H1 (cell line): ENCODE data around the gene ADGRB3.

Experiments used
- BCL11A ChIP-seq, 2 experiments: IDR thresholded peaks; one replicate each; pipeline ENCODE4 v1.6.1; 2011; ENCODE audit warnings: low read depth in 2 of 2, low read length in 2 of 2, mild to moderate bottlenecking in 2 of 2
- CHD2 ChIP-seq: IDR thresholded peaks from 2 replicates; pipeline ENCODE4 v1.6.1; 2012; ENCODE audit warnings: low read length, improper control_type of control experiment
- GTF2F1 ChIP-seq: IDR thresholded peaks from 2 replicates; pipeline ENCODE4 v1.6.1; 2012; ENCODE audit warnings: low read depth, low read length, improper control_type of control experiment, borderline replicate concordance
- JUN ChIP-seq: IDR thresholded peaks from 2 replicates; pipeline ENCODE4 v1.6.1; 2011; ENCODE audit warnings: low read depth, mild to moderate bottlenecking, improper control_type of control experiment, low read length
- POLR2A ChIP-seq, 2 experiments: IDR thresholded peaks; 1 replicate in 1 of 2; 2 replicates in 1 of 2; pipeline ENCODE4 v1.6.1; 2011; ENCODE audit warnings: low read depth in 2 of 2, low read length in 2 of 2, mild to moderate bottlenecking in 2 of 2; ENCODE audit errors: control extremely low read depth in 1 of 2
- POLR2AphosphoS5 ChIP-seq: IDR thresholded peaks from 2 replicates; pipeline ENCODE4 v1.6.1; 2011; ENCODE audit warnings: low read depth, low read length
- RAD21 ChIP-seq, 2 experiments: IDR thresholded peaks in 1 of 2; conservative IDR thresholded peaks in 1 of 2; 2 replicates each; pipeline ENCODE4 v1.6.1; 2011; ENCODE audit warnings: low read depth in 2 of 2, low read length in 2 of 2, improper control_type of control experiment in 1 of 2, inconsistent platforms in 1 of 2, mild to moderate bottlenecking in 1 of 2, moderate library complexity in 1 of 2
- RFX5 ChIP-seq: IDR thresholded peaks from 2 replicates; pipeline ENCODE4 v1.6.1; 2011; ENCODE audit warnings: low read depth, low read length, improper control_type of control experiment, borderline replicate concordance
- TBP ChIP-seq: IDR thresholded peaks from 2 replicates; pipeline ENCODE4 v1.6.1; 2011; ENCODE audit warnings: low read depth, low read length, improper control_type of control experiment
- TEAD4 ChIP-seq: IDR thresholded peaks from 2 replicates; pipeline ENCODE4 v1.6.1; 2012; ENCODE audit warnings: low read depth, low read length, inconsistent platforms, mixed read lengths
- ZNF274 ChIP-seq: IDR thresholded peaks from 2 replicates; pipeline ENCODE4 v1.7.0; 2012; ENCODE audit warnings: low read length, borderline replicate concordance; ENCODE audit errors: extremely low read depth
- TF ChIP-seq, protein P1 (sequence below), 3 experiments: IDR thresholded peaks; 1 replicate in 2 of 3; 2 replicates in 1 of 3; pipeline versions ENCODE4 v1.5.1 to v1.6.1; 2011; ENCODE audit warnings: low read length in 3 of 3, mild to moderate bottlenecking in 3 of 3, inconsistent platforms in 2 of 3, low read depth in 1 of 3, moderate library complexity in 1 of 3; ENCODE audit not compliant: insufficient read depth in 1 of 3; ENCODE audit errors: control extremely low read depth in 1 of 3
- TF ChIP-seq, protein P2 (sequence below): IDR thresholded peaks from 2 replicates; pipeline ENCODE4 v1.6.1; 2012; ENCODE audit warnings: inconsistent platforms
- TF ChIP-seq, protein P3 (sequence below): IDR thresholded peaks from 2 replicates; pipeline ENCODE4 v1.6.1; 2012; ENCODE audit warnings: inconsistent platforms

DNA sequence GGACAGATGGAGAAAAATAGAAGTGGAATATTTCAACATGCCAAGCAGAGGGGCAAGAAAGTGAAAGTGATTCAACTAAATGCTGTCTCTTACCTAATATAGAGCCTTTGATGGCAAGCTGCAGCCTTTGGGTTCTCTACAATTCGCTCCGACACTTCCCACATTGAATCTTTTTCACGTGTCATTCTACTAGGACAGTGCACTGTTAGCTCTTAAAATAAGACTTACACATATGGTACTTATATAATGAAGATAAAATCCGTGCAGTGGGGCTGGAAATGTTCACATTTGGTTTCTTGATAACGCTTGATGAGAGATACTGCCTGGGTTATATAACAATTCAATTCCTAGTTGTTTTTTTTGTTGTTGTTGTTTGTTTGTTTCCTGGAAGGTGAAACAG is 659.3 kb downstream of the ADGRB3 start:
- TF ChIP-seq TBP (no peak), ZNF274 (no peak), GTF2F1 (no peak), POLR2A (IDR thresholded peaks at IDR 0.05; ENCODE audit: control extremely low read depth in 1 of 2, low read depth in 2 of 2, low read length in 2 of 2) (no peak), CHD2 (no peak), RFX5 (no peak), JUN (no peak), POLR2AphosphoS5 (no peak), RAD21 (IDR thresholded peaks at IDR 0.05 in 1 of 2, conservative IDR thresholded peaks at IDR 0.05 in 1 of 2; ENCODE audit: low read depth in 2 of 2, low read length in 2 of 2) (no peak), BCL11A (IDR thresholded peaks at IDR 0.05; ENCODE audit: low read depth in 2 of 2, low read length in 2 of 2) (no peak), TEAD4 (no peak)
- TF ChIP-seq, protein P1, sequence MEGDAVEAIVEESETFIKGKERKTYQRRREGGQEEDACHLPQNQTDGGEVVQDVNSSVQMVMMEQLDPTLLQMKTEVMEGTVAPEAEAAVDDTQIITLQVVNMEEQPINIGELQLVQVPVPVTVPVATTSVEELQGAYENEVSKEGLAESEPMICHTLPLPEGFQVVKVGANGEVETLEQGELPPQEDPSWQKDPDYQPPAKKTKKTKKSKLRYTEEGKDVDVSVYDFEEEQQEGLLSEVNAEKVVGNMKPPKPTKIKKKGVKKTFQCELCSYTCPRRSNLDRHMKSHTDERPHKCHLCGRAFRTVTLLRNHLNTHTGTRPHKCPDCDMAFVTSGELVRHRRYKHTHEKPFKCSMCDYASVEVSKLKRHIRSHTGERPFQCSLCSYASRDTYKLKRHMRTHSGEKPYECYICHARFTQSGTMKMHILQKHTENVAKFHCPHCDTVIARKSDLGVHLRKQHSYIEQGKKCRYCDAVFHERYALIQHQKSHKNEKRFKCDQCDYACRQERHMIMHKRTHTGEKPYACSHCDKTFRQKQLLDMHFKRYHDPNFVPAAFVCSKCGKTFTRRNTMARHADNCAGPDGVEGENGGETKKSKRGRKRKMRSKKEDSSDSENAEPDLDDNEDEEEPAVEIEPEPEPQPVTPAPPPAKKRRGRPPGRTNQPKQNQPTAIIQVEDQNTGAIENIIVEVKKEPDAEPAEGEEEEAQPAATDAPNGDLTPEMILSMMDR (IDR thresholded peaks at IDR 0.05; ENCODE audit: control extremely low read depth in 1 of 3, insufficient read depth in 1 of 3, low read depth in 1 of 3, low read length in 3 of 3) = no peak
- TF ChIP-seq, protein P2, sequence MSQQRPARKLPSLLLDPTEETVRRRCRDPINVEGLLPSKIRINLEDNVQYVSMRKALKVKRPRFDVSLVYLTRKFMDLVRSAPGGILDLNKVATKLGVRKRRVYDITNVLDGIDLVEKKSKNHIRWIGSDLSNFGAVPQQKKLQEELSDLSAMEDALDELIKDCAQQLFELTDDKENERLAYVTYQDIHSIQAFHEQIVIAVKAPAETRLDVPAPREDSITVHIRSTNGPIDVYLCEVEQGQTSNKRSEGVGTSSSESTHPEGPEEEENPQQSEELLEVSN = no peak
- TF ChIP-seq, protein P3, sequence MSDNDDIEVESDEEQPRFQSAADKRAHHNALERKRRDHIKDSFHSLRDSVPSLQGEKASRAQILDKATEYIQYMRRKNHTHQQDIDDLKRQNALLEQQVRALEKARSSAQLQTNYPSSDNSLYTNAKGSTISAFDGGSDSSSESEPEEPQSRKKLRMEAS = no peak
